GM12801 (cell line): ENCODE measurements around the gene ZMYM2.

Experiments used
- CTCF ChIP-seq: IDR thresholded peaks from one replicate; pipeline ENCODE4 v1.5.1; 2011; ENCODE audit warnings: control low read depth; ENCODE audit not compliant: insufficient read length; ENCODE audit errors: extremely low read depth

Gene ZMYM2

DNA sequence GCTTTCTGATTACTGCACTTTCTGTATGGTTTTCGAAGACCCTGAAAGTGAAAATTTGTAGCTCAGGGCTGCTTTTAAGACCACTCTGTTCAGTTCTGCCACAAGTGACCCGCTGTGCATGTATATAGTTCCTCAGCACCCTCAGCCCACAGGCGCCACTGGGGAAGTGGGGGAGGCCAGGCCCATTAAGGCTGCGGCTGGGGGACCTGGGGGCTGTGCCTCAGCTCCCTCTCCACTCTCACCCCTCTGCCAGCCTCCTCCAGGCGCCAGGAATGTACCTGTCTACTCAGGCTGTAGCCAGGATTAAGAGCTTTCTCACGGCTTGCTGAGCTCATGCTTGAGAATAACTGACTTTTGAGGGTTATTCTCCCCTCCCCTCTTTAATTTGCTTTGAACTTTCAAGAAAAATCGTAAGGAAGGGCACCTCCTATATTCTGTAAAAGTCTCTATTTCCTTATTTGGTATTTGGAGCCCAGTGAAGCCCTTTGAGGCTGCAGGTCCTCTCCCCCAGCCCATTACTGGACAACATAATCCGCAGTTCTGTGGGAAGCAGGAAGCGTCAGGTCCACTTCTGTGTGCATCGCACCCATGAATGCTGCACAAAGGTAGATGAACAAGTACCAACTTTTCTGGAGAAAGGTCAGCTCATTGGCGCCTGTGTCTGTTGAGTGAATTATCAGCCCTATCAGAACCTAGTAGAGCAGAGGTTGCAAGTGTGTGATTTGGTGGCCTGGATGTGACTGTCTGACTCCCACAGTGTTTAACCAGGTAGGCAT is 172.7 kb downstream of the ZMYM2 start:
- TF ChIP-seq CTCF, result no peak

DNA sequence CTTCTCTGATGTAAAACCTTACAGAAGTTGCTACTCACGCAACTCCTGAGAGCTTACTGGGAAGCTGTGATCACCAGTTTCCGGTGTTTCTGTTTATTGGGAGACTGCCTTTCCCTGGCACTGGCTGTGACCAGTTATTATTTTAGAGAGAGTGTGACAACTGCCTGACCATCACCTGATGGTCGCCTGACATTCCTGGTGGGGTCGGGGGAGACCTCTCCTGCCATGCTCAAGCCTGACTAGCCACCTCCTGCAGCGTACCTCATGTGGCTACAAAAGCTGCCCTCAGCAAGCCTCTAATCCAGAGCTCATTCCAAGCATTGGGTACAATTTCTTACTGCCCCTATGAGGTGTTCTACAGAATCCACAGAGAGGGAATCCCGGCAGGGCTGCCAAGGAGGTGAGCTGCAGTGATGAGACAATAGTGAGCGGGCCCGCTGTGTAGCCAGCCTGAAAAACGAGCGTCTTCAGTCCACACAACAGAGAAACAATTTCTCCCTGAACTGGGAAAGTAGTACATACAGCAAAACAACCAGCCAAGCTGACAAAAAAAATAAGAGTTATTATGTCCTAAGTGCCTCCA is 173.6 kb downstream of the ZMYM2 start:
- TF ChIP-seq CTCF, result no peak

GRCh38 chr13:20134732-20135131 is 176.2 kb downstream of the ZMYM2 start:
- TF ChIP-seq CTCF, result no peak

DNA sequence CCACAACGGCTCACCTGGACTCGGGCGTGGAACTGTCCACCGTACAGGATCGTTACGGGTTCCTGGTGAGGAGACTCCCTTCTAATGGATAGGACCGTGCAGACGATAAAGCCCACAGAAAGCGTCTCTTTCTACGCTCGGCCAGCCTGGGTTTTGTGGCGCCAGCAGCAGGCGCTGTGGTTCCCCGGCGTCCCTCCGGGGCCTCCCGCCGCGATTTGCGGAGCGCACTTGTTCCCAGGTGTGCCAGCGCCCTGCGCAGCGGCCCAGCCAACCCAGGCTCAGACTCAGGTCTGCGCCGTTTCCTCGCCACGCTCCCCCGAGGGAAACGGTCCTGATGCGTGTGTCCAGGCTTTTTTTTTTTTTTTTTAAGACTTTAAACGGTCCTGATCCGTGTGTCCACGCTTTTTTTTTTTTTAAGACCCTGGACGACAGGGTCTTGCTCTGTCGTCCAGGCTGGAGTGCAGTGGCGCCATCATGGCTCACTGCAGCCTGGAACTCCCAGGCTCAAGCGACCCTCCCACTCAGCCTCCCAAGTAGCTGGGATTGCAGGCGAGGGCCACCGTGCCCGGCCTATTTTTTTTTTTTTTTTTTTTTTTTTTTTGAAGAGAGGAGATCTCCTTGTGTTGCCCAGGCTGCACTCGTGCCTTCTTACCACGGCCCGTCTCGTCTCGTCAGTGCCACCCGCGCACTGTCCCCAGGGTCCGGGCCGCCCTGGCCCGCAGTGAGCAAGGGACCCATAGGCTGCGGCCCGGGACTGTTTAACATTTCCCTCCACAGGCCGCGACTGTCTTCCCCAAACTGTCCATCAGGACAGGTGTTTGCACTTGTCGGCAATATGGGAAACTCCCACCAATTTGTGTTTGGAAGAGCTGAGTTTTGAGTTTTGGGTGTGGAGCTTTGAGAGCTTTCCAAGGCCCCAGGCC is 178.5 kb downstream of the ZMYM2 start:
- TF ChIP-seq CTCF, result no peak

DNA sequence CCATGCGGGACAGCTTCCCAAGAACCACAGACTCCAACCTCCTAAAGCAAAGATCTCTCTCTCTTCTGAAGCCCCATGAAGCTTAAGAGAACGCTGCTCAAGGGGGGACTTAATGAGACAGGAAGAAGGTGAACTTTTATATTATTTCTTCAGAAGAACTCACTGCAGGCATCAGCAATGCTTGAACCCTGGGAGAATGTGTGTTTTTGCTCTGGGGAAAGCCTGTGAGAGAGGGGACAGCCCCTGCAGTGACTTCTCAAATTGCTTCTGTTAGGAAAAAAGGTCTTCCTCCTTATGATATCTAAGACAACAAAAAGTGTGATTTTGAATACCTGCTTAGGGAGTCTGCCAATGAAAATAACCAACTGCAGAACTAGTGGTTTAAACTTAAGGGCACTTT is 179.3 kb downstream of the ZMYM2 start:
- no peak for TF ChIP-seq CTCF

DNA sequence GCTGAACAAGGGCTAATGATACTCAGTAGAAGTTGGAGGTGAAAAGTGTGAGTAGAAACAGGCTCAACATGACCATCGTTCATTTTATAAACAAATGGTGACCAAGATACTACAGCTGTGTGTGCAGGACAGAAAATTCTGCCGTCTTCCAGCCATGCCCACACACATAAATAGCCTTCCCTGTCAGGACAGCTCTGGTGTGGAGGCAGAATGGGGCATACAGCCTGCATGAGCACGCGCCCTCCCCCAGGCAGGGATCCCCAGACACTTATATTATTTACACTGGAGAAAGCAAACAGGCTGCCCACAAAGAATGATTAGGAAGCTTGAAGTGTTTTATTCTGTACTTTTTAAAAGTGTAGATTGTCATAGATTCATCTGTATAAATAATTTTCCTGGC is 182.0 kb downstream of the ZMYM2 start:
- TF ChIP-seq CTCF, result no peak
